Type B pancreatic cell (in vitro differentiated cells): ENCODE measurements around the gene FASTKD1. TPM values are rescaled to one million over a fixed set of nuclear protein-coding genes. Genes with fewer than 3 reads are reported as not detected.
A peak's percentile ranks its signal among the peaks of the same experiment; 100 is the strongest.

ENCODE experiments used
- DNase-seq: peaks from one replicate; pipeline ENCODE4 v3.0.0; 2021; ENCODE audit warnings: mixed read lengths; ENCODE audit not compliant: unreplicated experiment; ENCODE audit errors: extremely low spot score
- H3K27ac Mint-ChIP-seq: 2 replicates; pipeline ENCODE4 v1.8.0; 2021; ENCODE audit warnings: mild to moderate bottlenecking, mixed read lengths
- H3K27me3 Mint-ChIP-seq: 2 replicates; pipeline ENCODE4 v1.8.0; 2021; ENCODE audit warnings: mixed read lengths
- H3K36me3 Mint-ChIP-seq: 2 replicates; pipeline ENCODE4 v1.8.0; 2021; ENCODE audit warnings: mixed read lengths
- H3K4me1 Mint-ChIP-seq: one replicate; pipeline ENCODE4 v1.8.0; 2021; ENCODE audit warnings: mixed read lengths; ENCODE audit not compliant: unreplicated experiment
- H3K4me3 Mint-ChIP-seq: 2 replicates; pipeline ENCODE4 v1.8.0; 2021; ENCODE audit warnings: mild to moderate bottlenecking, mixed read lengths
- H3K9me3 Mint-ChIP-seq: 2 replicates; pipeline ENCODE4 v1.8.0; 2021; ENCODE audit warnings: mixed read lengths
- total RNA-seq: library from RNA; stranded (reverse); gene quantifications from 2 replicates; pipeline ENCODE4 v1.2.1, GENCODE V29; 2021; ENCODE audit warnings: low replicate concordance
- TF ChIP-seq, protein P1 (sequence below): fragments of 200-600 bp; sonication (generic); conservative IDR thresholded peaks from 2 replicates; pipeline ENCODE4 v1.5.0; 2021; ENCODE audit warnings: antibody characterized with exemption, mild to moderate bottlenecking

FASTKD1 gene
- total RNA-seq, 1 donor from 2014 or later = 35.8 TPM

DNA sequence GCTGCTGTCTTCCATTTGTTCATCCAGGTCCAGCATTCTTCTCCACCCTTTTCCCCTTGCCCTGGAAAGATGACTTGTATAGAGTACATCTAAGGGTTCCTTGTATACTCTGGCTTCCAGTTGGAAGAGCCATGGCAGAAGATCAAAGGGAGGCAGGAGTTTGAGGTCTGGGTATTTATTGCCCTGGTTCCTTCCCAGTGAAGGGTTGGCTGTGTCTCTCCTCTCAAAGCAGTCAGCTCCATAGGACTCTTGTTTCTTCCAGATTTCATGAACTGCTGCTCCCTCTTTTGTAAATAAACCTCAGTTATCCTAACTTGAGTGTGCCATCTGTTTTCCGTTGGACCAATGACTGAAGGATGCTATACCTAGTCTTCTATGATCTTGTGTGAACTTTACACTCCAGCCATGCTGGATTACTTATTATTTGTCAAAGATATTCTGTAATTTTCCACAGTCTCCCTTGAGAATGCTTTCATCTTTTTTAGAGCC is 88.0 kb downstream of the FASTKD1 start:
- H3K27me3 Mint-ChIP-seq = no peaks in the 10 kb centered on the region
- no peak overlapping the region for H3K27ac Mint-ChIP-seq
- H3K36me3 Mint-ChIP-seq = peaks cover 22% of the 10 kb centered on the region
- H3K4me3 Mint-ChIP-seq = no peak overlapping the region
- no peaks in the 10 kb centered on the region for H3K4me1 Mint-ChIP-seq
- DNase-seq = no peak
- H3K9me3 Mint-ChIP-seq = no peaks in the 10 kb centered on the region
- TF ChIP-seq, protein P1, sequence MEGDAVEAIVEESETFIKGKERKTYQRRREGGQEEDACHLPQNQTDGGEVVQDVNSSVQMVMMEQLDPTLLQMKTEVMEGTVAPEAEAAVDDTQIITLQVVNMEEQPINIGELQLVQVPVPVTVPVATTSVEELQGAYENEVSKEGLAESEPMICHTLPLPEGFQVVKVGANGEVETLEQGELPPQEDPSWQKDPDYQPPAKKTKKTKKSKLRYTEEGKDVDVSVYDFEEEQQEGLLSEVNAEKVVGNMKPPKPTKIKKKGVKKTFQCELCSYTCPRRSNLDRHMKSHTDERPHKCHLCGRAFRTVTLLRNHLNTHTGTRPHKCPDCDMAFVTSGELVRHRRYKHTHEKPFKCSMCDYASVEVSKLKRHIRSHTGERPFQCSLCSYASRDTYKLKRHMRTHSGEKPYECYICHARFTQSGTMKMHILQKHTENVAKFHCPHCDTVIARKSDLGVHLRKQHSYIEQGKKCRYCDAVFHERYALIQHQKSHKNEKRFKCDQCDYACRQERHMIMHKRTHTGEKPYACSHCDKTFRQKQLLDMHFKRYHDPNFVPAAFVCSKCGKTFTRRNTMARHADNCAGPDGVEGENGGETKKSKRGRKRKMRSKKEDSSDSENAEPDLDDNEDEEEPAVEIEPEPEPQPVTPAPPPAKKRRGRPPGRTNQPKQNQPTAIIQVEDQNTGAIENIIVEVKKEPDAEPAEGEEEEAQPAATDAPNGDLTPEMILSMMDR = no peak

DNA sequence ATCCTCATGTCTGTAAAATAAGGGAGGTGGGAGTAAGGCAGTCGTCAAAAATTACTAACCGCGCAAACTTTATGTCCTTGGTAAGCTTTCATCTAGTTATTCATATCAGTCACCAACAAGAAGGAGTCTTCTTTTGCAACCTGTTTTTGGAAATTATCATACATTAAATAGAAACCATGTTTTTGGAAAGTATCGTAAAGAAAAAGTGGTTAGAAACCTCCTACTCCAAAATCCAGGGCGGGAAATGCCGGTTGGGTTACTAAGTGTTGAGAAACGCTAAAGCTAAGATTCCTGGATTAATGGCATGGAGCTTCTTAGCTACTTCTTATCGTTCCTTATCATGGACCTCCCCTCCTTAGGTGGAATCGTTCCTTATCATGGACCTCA is 93.6 kb downstream of the FASTKD1 start:
- H3K27ac Mint-ChIP-seq = no peak overlapping the region
- H3K4me1 Mint-ChIP-seq = peaks cover 13% of the 10 kb centered on the region
- H3K27me3 Mint-ChIP-seq = no peaks in the 10 kb centered on the region
- H3K36me3 Mint-ChIP-seq = peaks cover 11% of the 10 kb centered on the region
- no peaks in the 10 kb centered on the region for H3K9me3 Mint-ChIP-seq
- no peak for DNase-seq
- peak overlapping the region; percentile 93 for H3K4me3 Mint-ChIP-seq
- TF ChIP-seq, protein P1 = no peak

Other genes starting within 250 kb of the FASTKD1 start
- gene LRP2, start 211.3 kb downstream of the FASTKD1 start, total RNA-seq = 12.7 and 22.7 TPM in 2 replicates
- 5.0 and 11.2 TPM in 2 replicates for gene BBS5, start 94.4 kb downstream of the FASTKD1 start, total RNA-seq
- 0.38 and 4.6 TPM in 2 replicates for gene KLHL41, start 64.2 kb downstream of the FASTKD1 start, total RNA-seq
- gene PPIG, start 10.5 kb upstream of the FASTKD1 start, total RNA-seq = 53.2 and 61.4 TPM in 2 replicates
- gene CFAP210, start 120.5 kb upstream of the FASTKD1 start, total RNA-seq = 0.19 and 1.4 TPM in 2 replicates
- 8.5 and 11.6 TPM in 2 replicates for gene PHOSPHO2, start 120.6 kb upstream of the FASTKD1 start, total RNA-seq
- 12.1 and 34.9 TPM in 2 replicates for gene KLHL23, start 160.0 kb upstream of the FASTKD1 start, total RNA-seq
- gene SSB, start 225.0 kb upstream of the FASTKD1 start, total RNA-seq = 109 and 142 TPM in 2 replicates